H9 (cell line): ENCODE data around the gene STX16. TPM values are rescaled to one million over a fixed set of nuclear protein-coding genes. Genes with fewer than 3 reads are reported as not detected.

Source experiments
- DNase-seq: peaks from one replicate; pipeline ENCODE4 v3.0.0-alpha.2; 2017
- H2AFZ ChIP-seq: one replicate; pipeline ENCODE4 v1.6.1; 2013; ENCODE audit warnings: mild to moderate bottlenecking, low read length, control low read depth, moderate library complexity
- H2AK5ac ChIP-seq: 2 replicates; pipeline ENCODE4 v1.6.1; 2013; ENCODE audit warnings: low read length, control low read depth, mixed read lengths; ENCODE audit not compliant: insufficient read length
- H2BK120ac ChIP-seq: one replicate; pipeline ENCODE4 v1.6.1; 2013; ENCODE audit warnings: low read depth, mild to moderate bottlenecking, low read length, control low read depth, inconsistent platforms; ENCODE audit not compliant: poor library complexity, severe bottlenecking
- H2BK12ac ChIP-seq: 2 replicates; pipeline ENCODE4 v1.6.1; 2013; ENCODE audit warnings: low read length, control low read depth, mixed read lengths, low read depth; ENCODE audit not compliant: insufficient read length
- H2BK15ac ChIP-seq: 2 replicates; pipeline ENCODE4 v1.6.1; 2013; ENCODE audit warnings: low read depth, low read length, control low read depth
- H2BK20ac ChIP-seq: one replicate; pipeline ENCODE4 v1.6.1; 2013; ENCODE audit warnings: low read depth, mild to moderate bottlenecking, low read length, control low read depth, inconsistent platforms; ENCODE audit not compliant: poor library complexity, severe bottlenecking
- H2BK5ac ChIP-seq: 2 replicates; pipeline ENCODE4 v1.6.1; 2013; ENCODE audit warnings: low read length, control low read depth, mixed read lengths; ENCODE audit not compliant: insufficient read length
- H3K14ac ChIP-seq: 2 replicates; pipeline ENCODE4 v1.6.1; 2013; ENCODE audit warnings: low read length, control low read depth; ENCODE audit not compliant: insufficient read depth
- H3K18ac ChIP-seq: 2 replicates; pipeline ENCODE4 v1.6.1; 2013; ENCODE audit warnings: low read depth, mild to moderate bottlenecking, mixed read lengths, low read length, control low read depth; ENCODE audit not compliant: insufficient read length
- H3K23ac ChIP-seq: 2 replicates; pipeline ENCODE4 v1.6.1; 2013; ENCODE audit warnings: low read length, control low read depth, mixed read lengths, low read depth; ENCODE audit not compliant: insufficient read length
- H3K23me2 ChIP-seq: 2 replicates; pipeline ENCODE4 v1.6.1; 2013; ENCODE audit warnings: low read depth, mild to moderate bottlenecking, mixed read lengths, low read length, control low read depth; ENCODE audit not compliant: insufficient read length, poor library complexity, severe bottlenecking
- H3K27ac ChIP-seq: 2 replicates; pipeline ENCODE4 v1.5.1; 2013; ENCODE audit warnings: low read length, control low read depth, mixed read lengths, low read depth; ENCODE audit not compliant: insufficient read length
- H3K27me3 ChIP-seq: 2 replicates; pipeline ENCODE4 v1.6.1; 2013; ENCODE audit warnings: low read length, control low read depth, inconsistent platforms; ENCODE audit not compliant: insufficient read depth
- H3K4ac ChIP-seq: 2 replicates; pipeline ENCODE4 v1.6.1; 2013; ENCODE audit warnings: low read depth, mild to moderate bottlenecking, control low read depth, inconsistent platforms, low read length, moderate library complexity
- H3K4me1 ChIP-seq: 2 replicates; pipeline ENCODE4 v1.6.1; 2013; ENCODE audit warnings: low read length, control low read depth, inconsistent platforms; ENCODE audit not compliant: insufficient read depth
- H3K4me2 ChIP-seq: 2 replicates; pipeline ENCODE4 v1.6.1; 2013; ENCODE audit warnings: low read length, control low read depth, mixed read lengths; ENCODE audit not compliant: insufficient read length, insufficient read depth
- H3K56ac ChIP-seq: 2 replicates; pipeline ENCODE4 v1.6.1; 2013; ENCODE audit warnings: low read depth, mild to moderate bottlenecking, mixed read lengths, low read length, control low read depth; ENCODE audit not compliant: insufficient read length
- H3K79me1 ChIP-seq: 2 replicates; pipeline ENCODE4 v1.6.1; 2013; ENCODE audit warnings: low read depth, mild to moderate bottlenecking, moderate library complexity, low read length, control low read depth, inconsistent platforms; ENCODE audit not compliant: insufficient read depth, poor library complexity, severe bottlenecking
- H3K79me2 ChIP-seq: 2 replicates; pipeline ENCODE4 v1.6.1; 2013; ENCODE audit warnings: low read length, control low read depth, inconsistent platforms; ENCODE audit not compliant: insufficient read depth
- H3K9ac ChIP-seq: 2 replicates; pipeline ENCODE4 v1.6.1; 2013; ENCODE audit warnings: low read length, control low read depth, mixed read lengths; ENCODE audit not compliant: insufficient read length; ENCODE audit errors: extremely low read depth
- H3K9me3 ChIP-seq: one replicate; pipeline ENCODE4 v1.6.1; 2013; ENCODE audit warnings: low read depth, low read length, inconsistent platforms; ENCODE audit not compliant: control insufficient read depth
- H3T11ph ChIP-seq: one replicate; pipeline ENCODE4 v1.6.1; 2013; ENCODE audit warnings: mild to moderate bottlenecking, low read length, control low read depth, inconsistent platforms
- H4K20me1 ChIP-seq: one replicate; pipeline ENCODE4 v1.6.1; 2013; ENCODE audit not compliant: control insufficient read depth, insufficient read length, insufficient read depth
- H4K5ac ChIP-seq: 2 replicates; pipeline ENCODE4 v1.6.1; 2013; ENCODE audit warnings: low read depth, mild to moderate bottlenecking, mixed read lengths, low read length, control low read depth; ENCODE audit not compliant: insufficient read length
- H4K8ac ChIP-seq: replicated peaks from 2 replicates; pipeline ENCODE4 v1.6.1; 2013; ENCODE audit warnings: low read length, control low read depth, mixed read lengths, low read depth; ENCODE audit not compliant: insufficient read length
- H4K91ac ChIP-seq: 2 replicates; pipeline ENCODE4 v1.6.1; 2013; ENCODE audit warnings: low read depth, mild to moderate bottlenecking, moderate library complexity, mixed read lengths, low read length, control low read depth; ENCODE audit not compliant: insufficient read length
- H3K27ac Mint-ChIP-seq, 3 experiments: 2 replicates in 2 of 3; 3 replicates in 1 of 3; pipeline ENCODE4 v1.8.0; 2020 to 2021; ENCODE audit warnings: mixed read lengths in 3 of 3, mild to moderate bottlenecking in 1 of 3, moderate library complexity in 1 of 3
- H3K27me3 Mint-ChIP-seq: 2 replicates; pipeline ENCODE4 v1.8.0; 2021; ENCODE audit warnings: low read depth, mild to moderate bottlenecking, moderate library complexity, mixed read lengths
- H3K36me3 Mint-ChIP-seq, 3 experiments: 2 replicates in 2 of 3; 3 replicates in 1 of 3; pipeline ENCODE4 v1.8.0; 2020 to 2021; ENCODE audit warnings: low read depth in 3 of 3, mixed read lengths in 3 of 3; ENCODE audit not compliant: insufficient read depth in 1 of 3
- H3K4me1 Mint-ChIP-seq, 2 experiments: 2 replicates each; pipeline ENCODE4 v1.8.0; 2020; ENCODE audit warnings: mixed read lengths in 2 of 2
- H3K4me3 Mint-ChIP-seq, 2 experiments: 2 replicates in 1 of 2; 3 replicates in 1 of 2; pipeline ENCODE4 v1.8.0; 2020 to 2021; ENCODE audit warnings: mild to moderate bottlenecking in 2 of 2, mixed read lengths in 2 of 2, moderate library complexity in 1 of 2
- H3K9me3 Mint-ChIP-seq, 2 experiments: 2 replicates in 1 of 2; 3 replicates in 1 of 2; pipeline ENCODE4 v1.8.0; 2020; ENCODE audit warnings: mild to moderate bottlenecking in 2 of 2, mixed read lengths in 2 of 2, moderate library complexity in 1 of 2
- CTCF ChIP-seq: fragments of 200-600 bp; sonication (generic); conservative IDR thresholded peaks from 3 replicates; pipeline ENCODE4 v1.8.0; 2021; ENCODE audit warnings: antibody characterized with exemption, mild to moderate bottlenecking
- WGBS: extraction: QIAGEN DNeasy Blood & Tissue Kit; methylation state at CpG from one replicate; pipeline ENCODE4 v1.1.7; 2013; ENCODE audit warnings: missing lambda C conversion rate, low lambda C conversion rate, mixed read lengths; ENCODE audit not compliant: insufficient read length; ENCODE audit errors: extremely low coverage; 5-methylcytosine and 5-hydroxymethylcytosine counted together
- total RNA-seq: library from RNA; stranded (reverse); gene quantifications from 2 replicates; pipeline ENCODE4 v1.2.1, GENCODE V29; 2021

STX16 gene
- total RNA-seq, 1 experiment from 2014 or later: 87.8 TPM

- Histone ChIP-seq H3K79me2 (no peaks in the 10 kb centered on the region), H3K56ac (no peak overlapping the region), H3K23ac (no peak overlapping the region), H2BK15ac (no peak overlapping the region), H2AFZ (no peak overlapping the region), H3K27me3 (no peaks in the 10 kb centered on the region), H3K14ac (no peak overlapping the region), H4K91ac (no peak overlapping the region), H3K23me2 (no peaks in the 10 kb centered on the region), H2BK20ac (no peak overlapping the region), H4K8ac (no peak overlapping the region), H3K79me1 (no peaks in the 10 kb centered on the region), H2AK5ac (no peak overlapping the region), H3K18ac (no peak overlapping the region), H4K5ac (no peak overlapping the region), H3K4me2 (no peak overlapping the region), H2BK5ac (no peak overlapping the region), H3K27ac (no peak overlapping the region), H3K9me3 (no peaks in the 10 kb centered on the region), H2BK120ac (no peak overlapping the region), H3K4ac (no peak overlapping the region), H3K9ac (no peak overlapping the region), H3K4me1 (no peaks in the 10 kb centered on the region), H4K20me1 (no peaks in the 10 kb centered on the region), H3T11ph (no peak overlapping the region), H2BK12ac (no peak overlapping the region)
- Mint-ChIP-seq H3K36me3 (peaks cover 3 to 14% (median 5%) of the 10 kb centered on the region in 3 experiments; a peak in 6 of 7 replicates), H3K4me3 (no peak overlapping the region), H3K27ac (no peak overlapping the region), H3K27me3 (peaks cover 20% of the 10 kb centered on the region), H3K4me1 (peaks cover 5 to 15% of the 10 kb centered on the region in 2 experiments; a peak in 3 of 4 replicates), H3K9me3 (peaks cover 19 to 21% of the 10 kb centered on the region in 2 experiments)
- no peak for DNase-seq
- TF ChIP-seq CTCF: no peak
- WGBS: no CpG with 5 or more reads among the region's 9 CpGs
Measured at GRCh38 chr20:58722877-58723627, 72.0 kb downstream of the STX16 start.
